ENCODE results near the gene PRR5L. TPM values are rescaled to one million over a fixed set of nuclear protein-coding genes. Genes with fewer than 3 reads are reported as not detected.

The PRR5L gene
- total and polyA plus RNA-seq, 8 donors: 10.6 to 27.0 (median 17.4) TPM

GRCh38 chr11:36405585-36406367, 109.7 kb downstream of the PRR5L start:
- Histone ChIP-seq H3K4me1 (peaks cover 8 to 42% of the 10 kb centered on the region in 2 donors), H3K27me3 (no peaks in the 10 kb centered on the region), H3K9me3 (no peaks in the 10 kb centered on the region), H3K36me3 (peaks cover 0 to 3% of the 10 kb centered on the region in 2 donors), H3K4me3 (no peak overlapping the region), H3K27ac (no peak overlapping the region)
- TF ChIP-seq, protein P1, sequence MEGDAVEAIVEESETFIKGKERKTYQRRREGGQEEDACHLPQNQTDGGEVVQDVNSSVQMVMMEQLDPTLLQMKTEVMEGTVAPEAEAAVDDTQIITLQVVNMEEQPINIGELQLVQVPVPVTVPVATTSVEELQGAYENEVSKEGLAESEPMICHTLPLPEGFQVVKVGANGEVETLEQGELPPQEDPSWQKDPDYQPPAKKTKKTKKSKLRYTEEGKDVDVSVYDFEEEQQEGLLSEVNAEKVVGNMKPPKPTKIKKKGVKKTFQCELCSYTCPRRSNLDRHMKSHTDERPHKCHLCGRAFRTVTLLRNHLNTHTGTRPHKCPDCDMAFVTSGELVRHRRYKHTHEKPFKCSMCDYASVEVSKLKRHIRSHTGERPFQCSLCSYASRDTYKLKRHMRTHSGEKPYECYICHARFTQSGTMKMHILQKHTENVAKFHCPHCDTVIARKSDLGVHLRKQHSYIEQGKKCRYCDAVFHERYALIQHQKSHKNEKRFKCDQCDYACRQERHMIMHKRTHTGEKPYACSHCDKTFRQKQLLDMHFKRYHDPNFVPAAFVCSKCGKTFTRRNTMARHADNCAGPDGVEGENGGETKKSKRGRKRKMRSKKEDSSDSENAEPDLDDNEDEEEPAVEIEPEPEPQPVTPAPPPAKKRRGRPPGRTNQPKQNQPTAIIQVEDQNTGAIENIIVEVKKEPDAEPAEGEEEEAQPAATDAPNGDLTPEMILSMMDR (IDR thresholded peaks at IDR 0.05): no peak
- DNase-seq (no peak), ATAC-seq (no peak)
- intact Hi-C loops (cut with DNase I): no loop called here

GRCh38 chr11:36407356-36407755, 111.3 kb downstream of the PRR5L start:
- Histone ChIP-seq H3K27me3 (no peaks in the 10 kb centered on the region), H3K36me3 (peaks cover 0 to 3% of the 10 kb centered on the region in 2 donors), H3K9me3 (no peaks in the 10 kb centered on the region), H3K4me1 (peaks cover 8 to 56% of the 10 kb centered on the region in 2 donors), H3K27ac (peak overlapping the region in 1 of 2 donors; percentile 23), H3K4me3 (no peak overlapping the region)
- intact Hi-C loops (cut with DNase I): no loop called here
- no peak for ATAC-seq
- no peak for DNase-seq
- TF ChIP-seq, protein P1 (IDR thresholded peaks at IDR 0.05): no peak

- Histone ChIP-seq H3K4me1 (peaks cover 8 to 67% of the 10 kb centered on the region in 2 donors), H3K27ac (peak overlapping the region in 1 of 2 donors; percentile 90), H3K9me3 (no peaks in the 10 kb centered on the region), H3K27me3 (no peaks in the 10 kb centered on the region), H3K4me3 (no peak overlapping the region), H3K36me3 (peaks cover 0 to 3% of the 10 kb centered on the region in 2 donors)
- intact Hi-C loops (cut with DNase I): no loop called here
- ATAC-seq (no peak), DNase-seq (no peak)
- TF ChIP-seq, protein P1 (IDR thresholded peaks at IDR 0.05): no peak
These were observed 112.5 kb downstream of the PRR5L start for GRCh38 chr11:36408498-36409136.

DNA sequence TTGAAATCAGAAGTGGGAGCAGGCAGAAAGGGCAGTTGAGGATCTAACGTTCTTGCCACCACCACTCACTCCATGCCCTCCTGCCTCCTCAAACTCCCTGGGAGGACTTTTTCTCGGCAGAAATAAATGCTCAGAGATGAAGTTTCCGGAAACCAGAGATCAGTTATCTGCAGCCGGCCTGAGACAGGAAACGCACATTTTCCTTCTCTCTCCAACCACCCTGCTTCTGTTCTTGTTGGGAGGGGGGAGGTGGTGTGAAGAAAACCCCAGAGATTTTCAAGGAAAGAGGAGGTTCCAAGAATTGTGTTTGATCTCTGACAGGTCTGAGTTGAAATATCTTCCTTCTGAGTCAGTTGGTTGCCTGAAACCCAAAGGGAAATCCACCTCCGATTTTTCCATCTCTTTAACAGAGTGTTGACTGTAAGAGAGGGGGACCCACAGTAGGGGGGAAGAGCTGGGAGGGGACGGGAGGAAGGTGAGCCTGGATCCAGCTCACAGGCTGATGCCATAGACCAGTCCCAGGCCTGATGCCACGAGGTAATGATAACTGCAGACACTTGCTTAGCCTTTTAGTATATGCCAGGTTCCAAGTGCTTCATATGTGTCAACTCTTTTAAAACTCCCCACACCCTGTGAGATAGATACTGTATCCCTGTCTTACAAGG, 113.2 kb downstream of the PRR5L start:
- ATAC-seq: no peak
- H3K4me1 ChIP-seq: peaks cover 8 to 67% of the 10 kb centered on the region in 2 donors
- H3K4me3 ChIP-seq: no peak overlapping the region

More for the DNA sequence above, 113.2 kb downstream of the PRR5L start:
- TF ChIP-seq, protein P1 (IDR thresholded peaks at IDR 0.05): no peak
- Histone ChIP-seq H3K27me3 (no peaks in the 10 kb centered on the region), H3K27ac (peak overlapping the region in 1 of 2 donors; percentile 90), H3K36me3 (peaks cover 0 to 3% of the 10 kb centered on the region in 2 donors), H3K9me3 (no peaks in the 10 kb centered on the region)
- no peak for DNase-seq
- intact Hi-C loops (cut with DNase I): no loop called here
